Adipose tissue (tissue), 3 donors: Measurements from ENCODE around the gene AQP9. TPM values are rescaled to one million over a fixed set of nuclear protein-coding genes. Genes with fewer than 3 reads are reported as not detected.
"Not testable (repeated sequence)": the region's sequence is repeated elsewhere in the genome, so short reads cannot be mapped to it uniquely, and the experiment has no call there.

Experiments used
- H3K27ac ChIP-seq: one replicate; pipeline ENCODE4 v1.5.1; 2013; ENCODE audit warnings: low read depth, low read length
- WGBS, 3 donors: extraction: QIAGEN DNeasy Blood & Tissue Kit; methylation state at CpG; one replicate each; pipeline ENCODE4 v1.1.7; 2013; 5-methylcytosine and 5-hydroxymethylcytosine counted together
- polyA plus RNA-seq, 3 donors: library from polyadenylated mRNA; stranded (reverse); fragments of 200-250 nt; gene quantifications; one replicate each; pipeline ENCODE4 v1.2.3, GENCODE V29; 2013
- donor health status: healthy with polysubstance abuse.
- donor health status: Bipolar disorder and iron deficiency.
- donor health status: healthy.

Gene AQP9
- polyA plus RNA-seq, 3 donors, result 0.69 to 16.7 (median 11.9) TPM

DNA sequence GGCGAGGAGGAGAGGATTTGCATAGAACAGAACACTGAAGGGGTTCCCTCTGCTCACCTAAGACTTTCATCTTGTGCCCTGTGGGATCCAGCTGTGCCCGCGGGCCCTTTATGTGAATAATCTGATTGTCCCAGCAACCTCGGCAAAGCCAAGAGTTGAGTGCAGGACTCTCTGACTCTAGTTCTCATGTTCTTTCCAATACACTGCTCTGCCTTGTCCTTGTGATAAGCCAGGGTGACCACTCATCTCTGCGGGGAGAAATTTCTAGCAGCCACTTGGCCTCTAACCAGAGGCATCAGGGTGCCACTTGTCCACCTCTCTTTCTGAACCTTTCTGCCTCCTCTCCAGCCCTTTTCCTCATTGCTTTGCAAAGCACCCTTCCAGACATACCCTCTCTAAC, 31.8 kb downstream of the AQP9 start:
- H3K27ac ChIP-seq, result no peak overlapping the region
- WGBS, 3 donors, result 83 to 92% (median 89%) methylated on average over 5 of the region's 5 CpGs

DNA sequence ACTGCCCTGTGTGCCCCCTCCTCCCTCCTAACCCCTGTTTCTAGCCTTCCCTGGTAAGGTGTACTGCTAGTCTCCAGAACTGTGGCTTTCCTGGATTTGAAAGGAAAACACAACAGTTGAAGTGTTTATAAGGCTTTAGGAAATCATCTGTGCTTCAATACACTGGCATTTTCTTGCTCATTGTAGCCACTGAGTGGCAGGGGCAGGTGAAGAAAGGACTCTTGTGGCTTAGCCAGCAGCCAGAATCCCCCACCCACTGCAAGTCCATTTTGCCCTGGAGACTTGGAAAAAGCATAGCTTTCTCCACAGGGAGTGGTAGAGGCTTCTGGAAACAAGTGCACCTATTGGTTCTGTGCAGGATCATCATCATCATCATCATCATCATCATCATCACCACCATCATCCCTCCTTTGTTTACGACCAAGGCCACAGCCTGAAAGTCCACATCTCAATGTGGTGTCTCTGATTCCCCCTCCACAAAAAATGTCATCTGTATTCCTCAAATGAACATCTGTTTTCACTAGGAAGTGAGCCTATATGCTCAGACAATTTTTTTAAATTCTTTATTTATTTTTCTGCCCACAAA, 33.4 kb downstream of the AQP9 start:
- WGBS, 3 donors, result 75 to 95% (median 86%) methylated on average over 1 of the region's 1 CpG
- H3K27ac ChIP-seq, result no peak overlapping the region

DNA sequence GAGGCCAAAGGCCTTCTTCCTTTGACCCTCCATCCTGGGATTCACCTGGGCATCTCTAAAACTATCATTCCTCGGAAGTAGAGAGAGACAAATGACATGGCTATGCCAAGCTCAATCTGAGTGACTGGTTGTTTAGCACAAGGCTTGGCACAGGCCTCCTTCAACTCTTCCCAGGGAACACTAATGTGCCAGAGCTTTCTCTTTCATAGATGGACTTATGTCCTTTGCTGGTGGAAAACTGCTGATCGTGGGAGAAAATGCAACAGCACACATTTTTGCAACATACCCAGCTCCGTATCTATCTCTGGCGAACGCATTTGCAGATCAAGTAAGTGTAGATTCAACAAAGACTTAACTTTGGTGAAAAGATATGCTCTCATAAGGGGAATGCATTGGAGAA, 36.5 kb downstream of the AQP9 start:
- no peak overlapping the region for H3K27ac ChIP-seq
- 86 to 95% (median 92%) methylated on average over 5 of the region's 5 CpGs for whole genome bisulfite sequencing, 3 donors

DNA sequence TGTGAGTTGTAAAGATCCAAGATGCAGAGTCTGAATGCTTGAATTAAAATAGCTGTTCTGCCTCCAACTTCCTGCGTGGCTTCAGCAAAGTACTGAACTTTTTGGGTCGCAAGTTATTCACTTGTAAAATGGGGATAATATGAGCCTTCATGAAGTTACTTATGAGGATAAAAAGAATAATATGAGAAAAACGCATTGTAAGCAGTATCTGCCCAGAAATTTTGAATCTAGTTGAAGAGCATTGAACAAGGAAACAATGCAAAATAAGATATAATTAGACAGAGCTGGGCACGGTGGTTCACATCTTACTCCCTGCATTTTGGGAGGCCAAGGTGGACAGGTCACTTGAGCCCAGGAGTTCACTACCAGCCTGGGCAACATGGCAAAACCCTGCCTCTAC, 37.8 kb downstream of the AQP9 start:
- WGBS, 3 donors, result 79 to 90% (median 88%) methylated on average over 4 of the region's 4 CpGs
- H3K27ac ChIP-seq, result no peak overlapping the region

DNA sequence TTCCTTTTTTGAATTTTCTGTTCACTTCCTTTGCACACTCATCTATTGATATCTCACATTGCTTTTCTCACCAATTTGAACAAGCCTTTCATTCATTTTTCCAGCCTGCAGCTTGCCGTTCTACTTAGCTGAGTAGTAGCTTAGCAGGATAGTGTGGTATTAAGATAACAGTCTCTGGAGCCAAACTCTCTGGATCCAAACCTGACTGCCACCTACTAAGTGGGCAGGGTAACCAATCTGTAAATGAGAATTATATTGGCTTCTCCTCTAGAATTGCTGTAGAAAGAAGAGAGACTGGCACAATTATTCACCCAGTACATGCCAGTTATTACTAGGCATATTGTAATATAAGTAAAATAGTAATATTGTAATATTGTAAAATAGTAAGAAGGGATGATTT, 40.5 kb downstream of the AQP9 start:
- H3K27ac ChIP-seq, result no peak overlapping the region
- WGBS, 3 donors, result 74 to 92% (median 88%) methylated on average over 1 of the region's 1 CpG

DNA sequence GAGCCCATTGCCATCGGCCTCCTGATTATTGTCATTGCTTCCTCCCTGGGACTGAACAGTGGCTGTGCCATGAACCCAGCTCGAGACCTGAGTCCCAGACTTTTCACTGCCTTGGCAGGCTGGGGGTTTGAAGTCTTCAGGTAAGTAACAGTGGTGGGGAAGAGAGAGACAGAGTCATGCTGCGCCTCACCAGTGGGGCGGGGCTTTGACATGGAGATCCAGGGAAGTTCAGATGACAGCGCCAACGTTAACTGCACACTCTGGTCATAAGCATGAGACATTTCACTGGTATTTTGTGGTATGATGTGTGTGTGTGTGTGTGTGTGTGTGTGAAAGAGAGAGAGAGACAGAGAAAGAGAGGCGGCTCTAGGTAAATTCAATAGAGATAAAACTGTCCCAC, 41.0 kb downstream of the AQP9 start:
- 87 to 94% (median 89%) methylated on average over 7 of the region's 7 CpGs for WGBS, 3 donors
- H3K27ac ChIP-seq, result no peak overlapping the region

DNA sequence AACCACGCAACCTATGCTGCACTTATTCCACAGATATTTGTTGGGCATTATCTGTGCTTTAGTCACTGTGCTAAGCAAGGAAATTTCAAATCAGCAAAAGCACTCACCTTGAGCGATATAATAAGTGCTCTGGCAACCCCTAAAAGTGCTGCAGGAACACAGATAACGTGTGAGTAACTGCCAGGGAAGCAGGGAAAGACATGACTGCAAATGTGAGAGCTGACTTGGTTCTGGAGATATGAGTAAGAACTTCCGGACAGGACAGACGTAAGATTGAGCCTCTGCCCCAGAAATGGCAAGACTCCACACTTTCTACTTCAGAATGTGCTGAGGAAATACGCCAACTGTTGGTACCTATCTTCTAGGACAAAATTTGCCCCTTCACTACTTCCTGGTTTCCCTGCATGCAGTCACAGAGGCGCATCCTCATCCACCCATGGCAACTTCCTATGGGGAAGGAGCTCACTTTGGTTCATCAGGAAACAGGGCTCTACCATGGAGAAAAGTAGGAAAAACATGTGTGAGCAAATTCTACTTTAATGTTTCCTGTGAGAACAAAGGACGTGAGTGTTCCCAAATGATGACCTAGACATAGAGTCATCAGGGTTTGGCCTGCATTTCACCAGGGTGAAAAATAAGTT, 41.7 kb downstream of the AQP9 start:
- H3K27ac ChIP-seq, result no peak overlapping the region

DNA sequence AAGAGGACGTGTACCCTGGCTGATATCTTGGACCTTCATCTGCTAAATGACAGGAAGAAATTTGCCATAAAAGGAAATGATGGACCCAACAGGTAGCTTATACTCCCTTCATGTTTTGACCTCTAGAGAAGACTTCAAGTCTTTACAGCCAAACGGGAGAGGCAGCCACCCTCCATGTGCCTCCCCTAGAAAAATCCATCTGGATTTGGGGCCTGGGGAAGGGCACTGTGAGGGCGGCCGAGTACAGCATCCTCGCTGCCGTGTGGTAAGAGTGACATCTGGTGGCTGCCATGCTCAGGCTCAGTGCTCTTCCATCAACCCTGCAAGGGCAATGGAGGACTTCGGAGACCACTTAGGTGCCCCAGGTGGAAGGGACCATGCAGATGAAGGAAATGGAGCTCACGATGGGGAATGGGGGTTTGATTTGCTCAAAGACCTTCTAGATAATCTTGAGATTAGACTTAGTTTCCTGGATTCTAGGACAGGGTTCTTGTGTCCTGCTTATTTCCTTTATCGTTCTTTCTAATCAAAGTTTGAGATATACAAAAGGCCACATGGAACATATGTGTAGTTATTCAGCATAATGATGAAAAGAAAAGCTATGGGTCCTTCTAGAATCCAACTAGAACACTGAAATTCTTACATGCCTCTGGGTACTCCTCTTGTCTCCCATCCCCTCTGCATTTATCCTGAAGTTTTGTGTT, 44.4 kb downstream of the AQP9 start:
- 14 to 17% (median 15%) methylated on average over 9 of the region's 9 CpGs for WGBS, 3 donors
- H3K27ac ChIP-seq, result no peak overlapping the region

More for the DNA sequence above, 41.7 kb downstream of the AQP9 start:
- whole genome bisulfite sequencing, 3 donors, result 50 to 64% (median 57%) methylated on average over 8 of the region's 8 CpGs

DNA sequence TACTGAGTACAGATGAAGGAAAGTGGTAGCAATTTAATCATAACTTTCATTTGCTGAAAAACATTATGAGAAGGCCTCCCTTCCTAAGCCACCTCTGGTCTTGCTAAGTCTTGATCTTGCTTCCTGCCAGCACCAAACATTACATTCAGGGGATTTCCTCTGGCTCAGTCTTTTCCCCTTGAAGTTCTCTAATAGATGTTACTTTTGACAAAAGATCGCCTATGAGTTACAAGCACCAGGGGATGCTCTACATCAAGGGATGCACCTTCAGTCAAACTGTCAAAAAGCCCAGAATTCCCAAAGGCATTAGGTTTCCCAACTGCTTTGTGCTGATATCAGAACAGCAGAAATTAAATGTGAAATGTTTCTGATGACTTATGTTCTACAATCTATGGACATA, 47.3 kb downstream of the AQP9 start:
- 32 to 55% (median 45%) methylated on average over 1 of the region's 1 CpG for WGBS, 3 donors
- H3K27ac ChIP-seq, result no peak overlapping the region

DNA sequence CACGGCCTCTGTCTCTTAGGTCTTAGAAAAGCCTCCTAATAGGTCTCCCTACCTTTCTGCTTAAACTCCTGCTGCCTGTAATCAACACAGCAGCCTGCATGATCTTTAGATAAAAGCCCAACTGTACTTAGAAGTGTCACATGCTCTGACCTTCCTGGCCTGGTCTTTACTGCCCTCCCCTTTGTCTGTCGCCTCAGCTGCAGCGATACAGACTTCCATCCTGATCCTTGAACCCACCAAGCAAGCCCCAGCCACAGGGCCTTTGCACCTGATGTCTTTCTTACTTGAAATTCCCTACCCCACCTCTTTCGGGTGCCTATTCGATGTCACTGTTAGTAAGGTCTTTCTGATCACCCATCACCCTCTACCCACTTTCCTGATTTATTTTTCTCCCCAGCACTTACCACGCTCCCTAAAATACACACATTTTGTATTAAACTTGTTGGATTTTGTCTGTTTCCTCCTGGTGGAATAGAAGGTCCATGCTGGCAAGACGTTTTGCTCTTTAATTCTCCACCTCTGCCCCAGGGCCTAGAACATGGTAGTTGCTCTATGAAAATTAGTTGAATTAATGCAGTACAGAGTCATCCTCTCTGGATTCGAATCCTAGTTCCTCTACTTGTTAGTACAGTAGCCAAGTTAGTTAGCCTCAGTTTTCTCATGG, 51.1 kb downstream of the AQP9 start:
- WGBS, 3 donors, result 78 to 89% (median 89%) methylated on average over 8 of the region's 8 CpGs
- H3K27ac ChIP-seq, result no peak overlapping the region

DNA sequence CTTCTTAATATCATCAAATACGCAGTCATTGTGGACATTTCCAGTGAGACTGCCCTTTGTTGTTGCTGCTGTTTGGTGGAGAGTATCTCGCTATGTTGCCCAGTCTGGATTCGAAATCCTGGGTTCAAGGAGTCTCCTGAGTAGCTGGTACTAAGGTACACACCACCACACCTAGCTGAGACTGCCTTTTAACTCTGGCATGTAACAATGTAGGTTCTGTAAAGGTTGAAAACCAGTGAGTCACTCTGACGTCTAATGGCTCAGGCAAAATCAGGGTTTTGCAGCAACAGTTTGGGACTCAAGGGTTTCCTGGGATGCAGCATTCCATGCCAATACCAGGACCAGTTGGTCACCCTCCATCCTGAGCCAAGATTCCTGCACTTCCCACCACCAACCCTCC, 52.2 kb downstream of the AQP9 start:
- no peak overlapping the region for H3K27ac ChIP-seq
- 71 to 87% (median 81%) methylated on average over 4 of the region's 4 CpGs for WGBS, 3 donors

DNA sequence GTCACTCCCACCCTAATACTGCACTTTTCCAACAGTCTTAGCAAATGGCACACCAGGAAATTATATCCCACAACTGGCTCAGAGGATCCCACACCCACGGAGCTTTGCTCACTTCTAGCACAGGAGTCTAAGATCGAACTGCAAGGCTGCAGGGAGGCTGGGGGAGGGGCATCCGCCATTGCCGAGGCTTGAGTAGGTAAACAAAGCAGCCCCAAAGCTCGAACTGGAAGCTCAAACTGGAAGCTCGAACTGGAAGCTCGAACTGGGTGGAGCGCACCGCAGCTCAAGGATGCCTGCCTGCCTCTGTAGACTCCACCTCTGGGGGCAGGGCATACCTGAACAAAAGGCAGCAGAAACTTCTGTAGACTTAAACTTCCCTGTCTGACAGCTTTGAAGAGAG, 55.5 kb downstream of the AQP9 start:
- H3K27ac ChIP-seq, result not testable (repeated sequence)
- 76 to 92% (median 84%) methylated on average over 8 to 9 of the region's 9 CpGs for WGBS, 3 donors

DNA sequence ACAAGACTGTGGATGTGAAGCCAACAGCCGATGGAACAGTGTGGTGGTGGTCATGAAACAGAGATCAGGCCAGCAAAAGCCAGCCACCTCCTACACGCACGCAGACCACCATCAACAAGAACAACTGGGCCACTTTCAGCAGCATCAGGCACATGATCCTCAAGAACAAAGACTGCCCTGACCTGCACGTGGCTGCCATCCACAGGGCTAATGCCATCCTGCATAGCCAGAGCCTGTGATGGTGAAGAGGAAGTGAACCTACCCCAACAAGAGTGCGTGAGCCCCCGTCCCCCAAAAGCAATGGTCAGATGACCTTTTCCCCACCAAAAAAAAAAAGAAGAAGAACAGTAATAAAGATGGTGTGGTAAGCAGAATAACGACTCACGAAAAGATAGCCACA, 62.6 kb downstream of the AQP9 start:
- WGBS, 3 donors, result 83 to 94% (median 91%) methylated on average over 8 of the region's 8 CpGs
- no peak overlapping the region for H3K27ac ChIP-seq

DNA sequence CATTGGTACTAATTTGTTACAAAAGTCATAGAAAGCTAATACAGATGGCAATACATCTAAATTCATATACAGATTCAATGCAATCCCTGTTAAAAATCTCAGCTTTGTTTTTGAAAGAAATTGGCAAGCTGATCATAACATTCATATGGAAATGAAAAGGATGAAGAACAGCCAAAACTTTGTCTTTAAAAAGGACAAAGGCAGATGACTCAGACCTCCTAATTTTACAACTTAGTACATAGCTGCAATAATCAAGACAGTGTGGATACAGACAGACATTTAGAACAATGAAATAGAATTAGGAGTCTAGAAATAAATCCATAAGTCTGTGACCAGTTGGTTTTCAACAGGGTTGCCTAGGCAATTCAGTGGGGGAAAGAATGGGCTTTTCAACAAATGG, 63.3 kb downstream of the AQP9 start:
- no peak overlapping the region for H3K27ac ChIP-seq

DNA sequence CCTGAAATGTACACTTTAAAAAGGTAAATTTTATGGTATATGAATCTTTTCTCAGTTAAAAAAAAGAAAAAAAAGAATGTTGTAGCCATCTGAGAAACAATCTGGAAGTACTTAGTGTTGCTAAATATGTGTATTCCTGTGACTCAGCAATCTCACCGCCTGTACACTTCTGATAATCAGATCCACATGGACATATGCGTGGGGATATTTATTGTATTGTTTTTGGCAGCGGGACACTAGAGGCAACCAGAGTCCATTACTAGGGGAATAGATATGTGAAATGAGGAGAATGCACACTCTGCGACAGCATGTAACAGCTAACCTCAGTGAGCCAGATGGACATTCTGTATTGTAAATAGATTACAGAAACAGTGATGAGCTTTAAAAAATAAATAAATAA, 65.4 kb downstream of the AQP9 start:
- no peak overlapping the region for H3K27ac ChIP-seq
- WGBS, 3 donors, result 28 to 57% (median 33%) methylated on average over 4 of the region's 4 CpGs

DNA sequence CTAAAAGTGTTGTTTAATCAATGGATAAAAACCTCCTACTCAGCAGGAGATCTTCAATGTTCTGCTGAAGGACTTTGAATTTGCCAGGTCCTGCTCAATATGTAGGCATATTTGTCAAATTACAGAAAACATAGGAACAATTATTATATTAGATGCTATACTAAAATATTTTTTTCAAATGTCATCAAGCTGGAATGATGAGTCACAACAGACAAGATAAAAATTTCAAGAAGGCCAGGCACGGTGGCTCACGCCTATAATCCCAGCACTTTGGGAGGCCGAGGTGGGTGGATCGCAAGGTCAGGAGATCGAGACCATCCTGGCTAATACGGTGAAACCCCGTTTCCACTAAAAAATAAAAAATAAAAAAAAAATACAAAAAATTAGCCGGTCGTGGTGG, 68.0 kb downstream of the AQP9 start:
- WGBS, 3 donors, result 83 to 88% (median 86%) methylated on average over 9 of the region's 9 CpGs
- H3K27ac ChIP-seq, result no peak overlapping the region

DNA sequence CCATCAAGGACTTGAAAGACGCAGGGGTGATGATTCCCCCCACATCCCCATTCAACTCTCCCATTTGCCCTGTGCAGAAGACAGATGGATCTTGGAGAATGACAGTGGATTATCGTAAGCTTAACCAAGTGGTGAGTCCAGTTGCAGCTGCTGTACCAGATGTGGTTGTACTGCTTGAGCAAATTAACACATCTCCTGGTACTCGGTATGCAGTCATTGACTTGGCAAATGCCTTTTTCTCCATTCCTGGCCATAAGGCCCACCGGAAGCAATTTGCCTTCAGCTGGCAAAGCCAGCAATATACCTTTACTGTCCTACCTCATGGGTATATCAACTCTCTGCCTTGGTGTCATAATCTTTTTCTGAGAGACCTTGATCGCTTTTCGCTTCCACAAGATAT, 70.0 kb downstream of the AQP9 start:
- H3K27ac ChIP-seq, result not testable (repeated sequence)
- 95 to 97% (median 97%) methylated on average over 6 of the region's 6 CpGs for WGBS, 3 donors

DNA sequence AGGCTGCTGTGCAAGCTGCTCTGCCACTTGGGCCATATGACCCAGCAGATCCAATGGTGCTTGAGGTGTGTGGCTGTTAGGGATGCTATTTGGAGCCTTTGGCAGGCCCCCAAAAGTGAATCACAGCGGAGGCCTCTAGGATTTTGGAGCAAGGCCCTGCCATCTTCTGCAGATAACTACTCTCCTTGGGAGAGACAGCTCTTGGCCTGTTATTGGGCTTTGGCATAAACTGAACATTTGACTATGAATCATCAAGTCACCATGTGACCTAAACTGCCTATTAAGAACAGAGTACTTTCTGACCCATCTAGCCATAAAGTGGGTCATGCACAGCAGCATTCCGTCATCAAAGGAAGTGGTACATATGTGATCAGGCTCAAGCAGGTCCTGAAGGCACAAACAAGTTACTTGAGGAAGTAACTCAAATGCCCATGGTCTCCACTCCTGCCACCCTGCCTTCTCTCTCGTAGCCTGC, 70.9 kb downstream of the AQP9 start:
- WGBS, 3 donors, result 62 to 87% (median 64%) methylated on average over 3 of the region's 3 CpGs
- not testable (repeated sequence) for H3K27ac ChIP-seq

DNA sequence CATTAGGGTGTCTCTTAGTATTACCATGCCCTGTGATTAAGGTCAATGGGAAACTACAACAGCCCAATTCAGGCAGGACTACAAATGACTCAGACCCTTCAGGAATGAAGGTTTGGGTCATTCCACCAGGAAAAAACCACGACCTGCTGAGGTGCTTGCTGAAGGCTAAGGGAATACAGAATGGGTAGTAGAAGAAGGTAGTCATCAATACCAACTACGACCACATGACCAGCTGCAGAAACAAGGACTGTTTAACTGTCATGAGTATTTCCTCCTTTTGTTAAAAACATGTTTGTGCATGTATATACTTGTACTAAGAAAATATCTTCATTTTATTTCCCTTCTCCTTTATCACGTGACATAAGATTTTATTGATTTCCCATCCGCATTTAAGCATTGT, 71.8 kb downstream of the AQP9 start:
- not testable (repeated sequence) for H3K27ac ChIP-seq
- WGBS, 3 donors, result 69 to 83% (median 81%) methylated on average over 4 of the region's 4 CpGs
